Urinary bladder (tissue), 4 donors: ENCODE data around the gene AGL. TPM values are rescaled to one million over a fixed set of nuclear protein-coding genes. Genes with fewer than 3 reads are reported as not detected.
"Not testable (repeated sequence)": the region's sequence is repeated elsewhere in the genome, so short reads cannot be mapped to it uniquely, and the experiment has no call there.

Source experiments
- DNase-seq: peaks from one replicate; pipeline ENCODE4 v3.0.0-alpha.2; 2015; ENCODE audit errors: extremely low spot score
- H3K27ac ChIP-seq: one replicate; pipeline ENCODE4 v1.5.1; 2013; ENCODE audit warnings: low read depth, mild to moderate bottlenecking, moderate library complexity
- H3K36me3 ChIP-seq: one replicate; pipeline ENCODE4 v1.6.1; 2013; ENCODE audit warnings: mild to moderate bottlenecking, moderate library complexity; ENCODE audit not compliant: insufficient read depth
- H3K4me1 ChIP-seq: one replicate; pipeline ENCODE4 v1.6.1; 2013; ENCODE audit warnings: mild to moderate bottlenecking, moderate library complexity; ENCODE audit not compliant: insufficient read depth
- H3K4me3 ChIP-seq: one replicate; pipeline ENCODE4 v1.5.1; 2013; ENCODE audit warnings: low read depth, low read length
- WGBS: extraction: QIAGEN DNeasy Blood & Tissue Kit; methylation state at CpG from one replicate; pipeline ENCODE4 v1.1.7; 2013; 5-methylcytosine and 5-hydroxymethylcytosine counted together
- polyA plus RNA-seq: library from polyadenylated mRNA; stranded (reverse); fragments of 200-250 nt; gene quantifications from one replicate; pipeline ENCODE4 v1.2.3, GENCODE V29; 2013
- small RNA-seq: library from RNA; depleted of rRNA; stranded (forward); fragments of <200 nt; gene quantifications from one replicate; pipeline ENCODE3, GENCODE V24; 2014
- total RNA-seq: library from RNA; depleted of rRNA; stranded (reverse); fragments of >200 nt; gene quantifications from one replicate; pipeline ENCODE4 v1.2.3, GENCODE V29; 2014
- donor health status: healthy with polysubstance abuse.
- donor health status: healthy.

AGL gene
- total and polyA plus RNA-seq, 2 donors, result 16.1 to 48.1 TPM

DNA sequence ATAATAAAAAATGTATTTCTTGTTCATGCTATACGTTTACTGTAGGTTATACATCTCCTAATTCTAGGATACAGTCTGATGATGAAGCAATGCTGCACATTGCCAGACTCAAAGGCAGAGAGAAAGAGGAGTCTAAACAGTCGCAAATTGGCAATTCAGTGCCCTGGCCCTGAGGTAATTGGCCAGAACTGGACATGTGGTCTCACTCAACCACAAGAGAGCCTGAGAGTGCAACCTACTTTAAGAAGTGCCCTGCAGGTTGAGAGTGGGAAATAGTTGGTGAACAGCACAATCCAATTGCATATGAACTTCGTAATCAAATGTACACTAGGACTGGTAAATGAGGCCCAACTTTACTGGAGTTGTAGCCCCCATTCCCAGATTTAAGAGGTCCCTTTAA, 114.6 kb downstream of the AGL start:
- no peak for DNase-seq
- no peak overlapping the region for H3K4me3 ChIP-seq
- 70% methylated on average over 3 of the region's 3 CpGs for WGBS

DNA sequence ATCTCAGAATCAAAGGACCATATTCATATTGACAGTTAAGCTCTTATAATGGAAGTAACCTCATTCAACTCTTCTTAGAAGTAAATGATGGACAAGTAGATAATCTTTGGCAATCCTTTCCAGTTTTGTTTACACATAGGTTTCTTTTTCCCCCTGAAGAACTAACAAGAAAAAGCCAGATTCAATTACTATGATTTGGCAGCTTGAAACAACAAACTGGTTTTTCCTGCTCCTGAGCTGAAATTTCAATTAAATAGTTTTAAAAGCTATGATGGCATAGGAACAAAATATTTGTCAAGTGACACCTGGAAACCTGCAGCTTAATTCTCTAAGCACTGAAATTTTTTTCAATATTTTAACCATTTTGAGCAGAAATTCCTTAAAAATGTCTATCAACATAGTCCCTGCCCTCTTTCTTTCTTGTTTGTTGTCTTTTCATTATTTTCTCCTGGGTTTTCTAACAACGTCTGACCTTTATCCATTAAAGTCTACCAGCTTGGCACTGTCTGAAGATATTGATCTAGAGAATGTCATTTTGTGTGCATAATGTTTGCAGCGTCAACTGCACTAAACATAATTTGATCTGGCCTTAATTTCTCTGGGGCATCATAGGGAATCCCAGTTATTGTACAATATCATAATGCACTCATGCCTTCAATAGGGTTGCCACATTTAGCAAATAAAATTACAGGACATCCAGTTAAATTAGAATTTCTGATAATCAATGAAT, 115.7 kb downstream of the AGL start:
- no peak for DNase-seq
- H3K36me3 ChIP-seq, result no peaks in the 10 kb centered on the region
- no peak overlapping the region for H3K4me3 ChIP-seq
- H3K27ac ChIP-seq, result no peak overlapping the region
- 69% methylated on average over 2 of the region's 2 CpGs for WGBS
- no peaks in the 10 kb centered on the region for H3K4me1 ChIP-seq

More for the DNA sequence above, 114.6 kb downstream of the AGL start:
- Histone ChIP-seq H3K4me1 (no peaks in the 10 kb centered on the region), H3K36me3 (no peaks in the 10 kb centered on the region), H3K27ac (no peak overlapping the region)

DNA sequence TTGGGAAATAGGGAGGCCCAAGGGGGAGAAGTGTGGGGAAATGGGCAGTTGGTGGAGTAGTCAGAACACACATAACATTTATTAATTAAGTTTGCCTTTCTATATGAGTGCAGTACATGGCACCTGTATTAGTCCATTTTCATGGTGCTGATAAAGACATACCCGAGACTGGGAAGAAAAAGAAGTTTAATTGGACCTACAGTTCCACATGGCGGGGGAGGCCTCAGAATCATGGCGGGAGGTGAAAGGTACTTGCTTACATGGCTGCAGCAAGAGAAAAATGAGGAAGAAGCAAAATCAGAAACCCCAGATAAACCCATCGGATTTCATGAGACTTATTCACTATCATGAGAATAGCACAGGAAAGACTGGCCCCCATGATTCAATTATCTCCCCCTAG, 118.1 kb downstream of the AGL start:
- H3K27ac ChIP-seq, result no peak overlapping the region
- no peaks in the 10 kb centered on the region for H3K4me1 ChIP-seq
- no peaks in the 10 kb centered on the region for H3K36me3 ChIP-seq
- DNase-seq, result no peak
- 96% methylated on average over 4 of the region's 4 CpGs for WGBS
- no peak overlapping the region for H3K4me3 ChIP-seq

DNA sequence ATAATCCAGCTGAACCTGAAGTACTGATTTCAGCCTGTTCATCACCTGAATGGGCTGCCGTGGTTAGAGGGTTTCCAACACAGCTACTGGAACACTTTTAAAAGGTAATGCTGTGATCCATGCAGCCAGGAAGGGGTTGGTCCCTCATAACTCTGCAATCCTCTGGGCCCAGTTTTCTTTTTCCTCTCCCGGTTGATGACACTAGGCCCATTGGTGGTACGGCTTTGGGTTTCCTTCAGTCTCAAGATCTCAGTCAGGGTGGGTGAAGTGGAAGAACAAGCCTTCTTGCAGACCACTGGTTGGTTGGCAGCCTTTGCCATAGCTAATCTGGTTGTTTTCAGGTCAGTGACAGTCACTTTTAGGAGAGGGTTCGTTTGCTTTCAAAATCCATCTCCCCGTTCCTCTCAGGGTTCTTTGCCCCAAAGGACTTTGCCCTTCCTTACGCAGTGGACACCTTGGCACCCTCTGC, 119.1 kb downstream of the AGL start:
- DNase-seq, result no peak

DNA sequence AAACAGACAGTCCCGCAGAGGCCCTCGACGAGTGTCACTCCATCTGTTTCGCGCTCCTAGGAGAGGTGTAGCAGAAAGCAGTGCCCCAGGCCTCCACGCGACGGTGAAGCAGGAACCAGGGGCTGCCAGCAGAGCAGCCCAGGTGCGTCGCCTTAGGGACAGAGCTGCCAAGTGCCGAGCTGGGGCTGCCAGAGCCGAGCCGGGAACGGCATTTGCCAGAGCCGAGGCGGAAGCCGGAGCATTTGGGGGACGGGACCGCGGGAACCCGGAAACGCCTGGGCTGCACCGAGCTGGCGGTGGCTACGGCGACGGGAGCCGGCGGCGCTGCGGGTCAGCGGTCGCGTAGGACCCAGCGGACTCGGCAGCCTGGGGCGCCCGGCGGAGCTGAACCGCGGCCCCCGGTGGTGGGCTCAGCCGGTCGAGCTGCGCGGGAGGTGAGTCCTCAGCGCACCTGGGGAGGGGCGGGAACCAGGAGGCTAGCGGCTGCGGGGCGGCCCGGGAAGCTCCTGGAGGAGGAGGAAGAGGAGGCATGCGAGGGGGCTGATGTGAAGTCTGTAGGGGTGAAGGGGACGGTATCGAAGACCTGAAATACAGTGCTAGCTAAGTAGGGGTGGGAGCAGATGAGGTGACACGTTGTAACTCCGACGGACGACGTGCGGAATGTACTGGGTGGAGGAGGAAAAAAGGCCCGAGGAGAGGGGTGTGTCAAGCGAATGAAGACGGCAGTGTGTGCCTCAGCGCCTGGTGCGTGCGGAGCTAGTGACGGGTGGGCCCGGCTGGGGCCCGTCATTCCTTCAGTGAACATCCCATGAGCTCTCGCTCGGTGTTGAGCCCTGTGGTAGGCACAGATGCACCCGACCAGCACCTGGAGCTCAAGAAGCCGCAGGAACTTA, 119.8 kb downstream of the AGL start, which contains the start of gene SLC35A3:
TSS of gene SLC35A3 (plus strand) at position 268 of the 893 bp plus-strand sequence. CDS start 23,559 bp downstream, outside the sequence.
- WGBS, result under 1% methylated on average over 74 of the region's 74 CpGs
- H3K36me3 ChIP-seq, result no peaks in the 10 kb centered on the region
- peak; percentile 28 for DNase-seq
- no peaks in the 10 kb centered on the region for H3K4me1 ChIP-seq
- H3K27ac ChIP-seq, result peak within 1 kb of the TSS; percentile 82
- peak within 1 kb of the TSS; percentile 88 for H3K4me3 ChIP-seq

More for the DNA sequence above, 119.1 kb downstream of the AGL start:
- 19% methylated on average over 6 of the region's 6 CpGs for WGBS
- Histone ChIP-seq H3K36me3 (no peaks in the 10 kb centered on the region), H3K4me1 (no peaks in the 10 kb centered on the region), H3K4me3 (peak overlapping the region; percentile 88), H3K27ac (peak overlapping the region; percentile 48)

DNA sequence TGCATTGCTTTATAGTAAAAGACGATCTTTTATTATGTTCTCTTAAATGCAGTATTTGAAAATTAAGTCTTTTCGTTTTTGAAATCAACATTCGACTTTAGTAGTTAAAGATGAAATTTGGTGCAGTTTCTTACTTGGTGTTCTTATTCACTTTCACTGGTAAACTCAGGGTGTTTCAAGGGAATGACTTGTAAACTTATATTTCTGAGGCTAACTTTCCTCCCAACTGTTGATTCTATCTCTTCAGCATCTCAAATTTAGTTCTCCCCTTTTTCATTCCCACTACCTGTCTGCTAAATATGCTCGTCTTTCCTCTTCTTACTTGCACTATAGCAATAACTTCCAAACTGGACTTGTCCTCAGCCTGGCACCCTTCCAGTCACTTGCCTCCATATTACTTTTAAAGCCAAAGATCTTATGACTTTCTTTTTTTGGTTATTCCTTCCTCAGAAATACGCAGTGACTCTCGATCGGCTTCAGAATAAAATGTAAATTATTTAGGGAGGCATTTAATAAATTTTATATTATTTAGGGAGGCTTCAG, 120.6 kb downstream of the AGL start:
- DNase-seq, result no peak

DNA sequence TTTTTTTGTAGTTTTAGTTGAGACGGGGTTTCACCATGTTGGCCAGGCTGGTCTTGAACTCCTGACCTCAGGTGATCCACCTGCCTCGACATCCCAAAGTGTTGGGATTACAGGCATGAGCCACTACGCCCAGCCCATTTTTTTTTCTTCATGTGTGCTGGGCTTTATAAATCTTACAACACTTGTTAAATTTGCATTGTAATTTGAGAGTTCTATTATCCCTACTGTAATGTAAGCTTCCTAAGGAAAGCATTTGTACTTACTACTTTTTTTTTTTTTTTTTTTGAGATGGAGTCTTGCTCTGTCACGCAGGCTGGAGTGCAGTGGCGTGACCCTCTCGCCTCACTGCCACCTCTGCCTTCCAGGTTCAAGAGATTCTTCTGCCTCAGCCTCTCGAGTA, 121.9 kb downstream of the AGL start:
- H3K27ac ChIP-seq, H3K36me3 ChIP-seq, H3K4me1 ChIP-seq, DNase-seq, H3K4me3 ChIP-seq: not testable (repeated sequence)
- WGBS, result 93% methylated on average over 7 of the region's 7 CpGs

More for the DNA sequence above, 120.6 kb downstream of the AGL start:
- no peak overlapping the region for H3K27ac ChIP-seq
- H3K4me1 ChIP-seq, result no peaks in the 10 kb centered on the region
- H3K36me3 ChIP-seq, result no peaks in the 10 kb centered on the region
- 49% methylated on average over 7 of the region's 7 CpGs for WGBS
- peak overlapping the region; percentile 88 for H3K4me3 ChIP-seq

Small RNAs within 50 kb of the gene (small RNA-seq; reads per million reads assigned to genes)
- gene AC096949.1, result not detected

Other genes starting within 250 kb of the AGL start
- gene PALMD, start 204.2 kb upstream of the AGL start, total RNA-seq, result 21.1 TPM
- 19.0 TPM for gene PALMD, start 204.2 kb upstream of the AGL start, polyA plus RNA-seq
- 23.2 TPM for gene FRRS1, start 83.7 kb upstream of the AGL start, total RNA-seq
- 3.4 TPM for gene FRRS1, start 83.7 kb upstream of the AGL start, polyA plus RNA-seq
- gene SLC35A3, start 119.6 kb downstream of the AGL start, total RNA-seq, result 68.7 TPM
- gene SLC35A3, start 119.6 kb downstream of the AGL start, polyA plus RNA-seq, result 13.7 TPM